ENCODE measurements around the gene CCND3. TPM values are rescaled to one million over a fixed set of nuclear protein-coding genes. Genes with fewer than 3 reads are reported as not detected.

Gene CCND3
- total RNA-seq, 1 donor from 2014 or later = 10.4 TPM

DNA sequence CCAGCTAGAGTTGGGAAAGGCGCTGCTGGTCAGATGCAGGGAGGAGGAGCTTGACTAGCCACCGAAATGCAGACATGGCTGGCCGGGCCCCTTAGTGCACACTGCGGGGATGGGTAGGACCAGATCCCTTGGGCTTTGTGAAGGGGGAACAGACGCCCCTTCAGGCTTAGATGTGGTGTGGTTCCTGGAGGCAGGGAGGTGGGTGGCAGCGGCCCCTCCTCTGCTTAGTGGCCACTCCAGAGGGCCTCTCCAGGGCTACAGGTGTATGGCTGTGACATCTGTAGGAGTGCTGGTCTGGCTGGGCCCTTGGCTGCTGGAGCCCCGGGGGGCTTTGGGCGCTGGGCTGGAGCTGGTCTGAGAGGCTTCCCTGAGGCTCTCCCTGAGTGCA is 5.9 kb downstream of the CCND3 start:
- Mint-ChIP-seq H3K4me3 (ENCODE audit: low read depth) (no peak overlapping the region), H3K27ac (no peak overlapping the region), H3K9me3 (ENCODE audit: low read depth) (no peaks in the 10 kb centered on the region), H3K36me3 (ENCODE audit: insufficient read depth) (peaks cover 5% of the 10 kb centered on the region), H3K27me3 (peaks cover 21% of the 10 kb centered on the region), H3K4me1 (ENCODE audit: low read depth) (peaks cover 7% of the 10 kb centered on the region)
- DNase-seq (ENCODE audit: low spot score, unreplicated experiment) = no peak
- TF ChIP-seq, protein P1, sequence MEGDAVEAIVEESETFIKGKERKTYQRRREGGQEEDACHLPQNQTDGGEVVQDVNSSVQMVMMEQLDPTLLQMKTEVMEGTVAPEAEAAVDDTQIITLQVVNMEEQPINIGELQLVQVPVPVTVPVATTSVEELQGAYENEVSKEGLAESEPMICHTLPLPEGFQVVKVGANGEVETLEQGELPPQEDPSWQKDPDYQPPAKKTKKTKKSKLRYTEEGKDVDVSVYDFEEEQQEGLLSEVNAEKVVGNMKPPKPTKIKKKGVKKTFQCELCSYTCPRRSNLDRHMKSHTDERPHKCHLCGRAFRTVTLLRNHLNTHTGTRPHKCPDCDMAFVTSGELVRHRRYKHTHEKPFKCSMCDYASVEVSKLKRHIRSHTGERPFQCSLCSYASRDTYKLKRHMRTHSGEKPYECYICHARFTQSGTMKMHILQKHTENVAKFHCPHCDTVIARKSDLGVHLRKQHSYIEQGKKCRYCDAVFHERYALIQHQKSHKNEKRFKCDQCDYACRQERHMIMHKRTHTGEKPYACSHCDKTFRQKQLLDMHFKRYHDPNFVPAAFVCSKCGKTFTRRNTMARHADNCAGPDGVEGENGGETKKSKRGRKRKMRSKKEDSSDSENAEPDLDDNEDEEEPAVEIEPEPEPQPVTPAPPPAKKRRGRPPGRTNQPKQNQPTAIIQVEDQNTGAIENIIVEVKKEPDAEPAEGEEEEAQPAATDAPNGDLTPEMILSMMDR (IDR thresholded peaks at IDR 0.05; ENCODE audit: unreplicated experiment) = no peak

DNA sequence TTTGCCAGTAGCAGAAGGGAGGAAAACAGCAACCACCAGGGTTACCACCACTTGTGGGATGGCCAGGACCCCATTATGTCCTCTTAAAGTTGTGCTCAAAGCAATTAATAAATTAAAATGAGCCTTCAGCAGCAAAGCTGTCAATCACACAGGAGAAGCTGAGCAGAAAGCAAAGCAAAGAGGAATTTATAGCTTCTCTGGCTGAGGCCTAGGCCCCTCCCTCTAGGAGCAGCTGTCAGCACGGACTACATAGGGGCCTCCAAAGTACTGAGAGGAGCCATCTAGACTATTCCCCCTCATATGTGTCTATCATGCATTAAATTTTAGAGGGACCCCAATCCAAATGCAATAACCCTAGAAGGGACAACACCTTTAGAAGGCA is 6.4 kb downstream of the CCND3 start:
- Mint-ChIP-seq H3K4me1 (ENCODE audit: low read depth) (peaks cover 4% of the 10 kb centered on the region), H3K27me3 (peaks cover 16% of the 10 kb centered on the region), H3K36me3 (ENCODE audit: insufficient read depth) (peaks cover 5% of the 10 kb centered on the region), H3K9me3 (ENCODE audit: low read depth) (no peaks in the 10 kb centered on the region), H3K27ac (no peak overlapping the region), H3K4me3 (ENCODE audit: low read depth) (no peak overlapping the region)
- TF ChIP-seq, protein P1 (IDR thresholded peaks at IDR 0.05; ENCODE audit: unreplicated experiment) = no peak
- no peak for DNase-seq (ENCODE audit: low spot score, unreplicated experiment)

- no peaks in the 10 kb centered on the region for H3K4me1 Mint-ChIP-seq (ENCODE audit: low read depth)
- H3K4me3 Mint-ChIP-seq (ENCODE audit: low read depth) = no peak overlapping the region
- H3K27ac Mint-ChIP-seq = no peak overlapping the region
- TF ChIP-seq, protein P1 (IDR thresholded peaks at IDR 0.05; ENCODE audit: unreplicated experiment) = no peak
- peaks cover 5% of the 10 kb centered on the region for H3K36me3 Mint-ChIP-seq (ENCODE audit: insufficient read depth)
- H3K27me3 Mint-ChIP-seq = peaks cover 9% of the 10 kb centered on the region
- DNase-seq (ENCODE audit: low spot score, unreplicated experiment) = no peak
- no peaks in the 10 kb centered on the region for H3K9me3 Mint-ChIP-seq (ENCODE audit: low read depth)
These were observed 7.1 kb downstream of the CCND3 start for GRCh38 chr6:41934278-41935192.

DNA sequence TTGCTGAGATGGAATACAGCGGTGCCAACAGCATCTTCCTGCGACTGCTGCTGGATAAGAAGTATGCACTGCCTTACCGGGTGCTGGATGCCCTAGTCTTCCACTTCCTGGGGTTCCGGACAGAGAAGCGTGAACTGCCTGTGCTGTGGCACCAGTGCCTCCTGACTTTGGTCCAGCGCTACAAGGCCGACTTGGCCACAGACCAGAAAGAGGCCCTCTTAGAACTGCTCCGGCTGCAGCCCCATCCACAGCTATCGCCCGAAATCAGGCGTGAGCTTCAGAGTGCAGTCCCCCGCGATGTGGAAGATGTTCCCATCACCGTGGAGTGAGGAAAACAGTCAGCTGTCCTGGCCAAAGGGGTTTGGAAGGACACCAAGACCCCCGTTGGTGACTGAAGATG is 9.2 kb downstream of the CCND3 start:
- Mint-ChIP-seq H3K27me3 (no peaks in the 10 kb centered on the region), H3K9me3 (ENCODE audit: low read depth) (no peaks in the 10 kb centered on the region)

DNA sequence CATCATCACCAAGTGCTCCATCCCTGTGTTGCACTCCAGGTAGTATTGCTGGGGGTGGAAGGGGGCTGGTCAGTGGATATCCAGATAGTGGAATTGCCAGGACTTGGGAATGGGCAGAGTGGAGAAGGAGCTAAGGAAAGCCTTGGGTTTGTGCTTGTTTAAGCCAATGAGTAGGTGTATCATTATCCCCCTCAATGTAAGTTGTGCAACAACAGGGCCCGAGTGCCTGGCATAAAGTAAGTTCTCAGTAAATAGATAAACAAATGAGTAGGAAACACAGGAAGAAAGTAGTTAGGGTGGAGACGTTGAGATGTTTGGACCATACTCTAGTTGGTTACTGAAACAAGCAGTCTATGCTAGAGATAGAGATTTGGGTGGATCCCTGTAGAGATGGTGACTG is 9.8 kb downstream of the CCND3 start:
- TF ChIP-seq, protein P1 (IDR thresholded peaks at IDR 0.05; ENCODE audit: unreplicated experiment) = no peak
- DNase-seq (ENCODE audit: low spot score, unreplicated experiment) = no peak
- H3K4me1 Mint-ChIP-seq (ENCODE audit: low read depth) = no peaks in the 10 kb centered on the region
- H3K36me3 Mint-ChIP-seq (ENCODE audit: insufficient read depth) = peaks cover 9% of the 10 kb centered on the region
- no peaks in the 10 kb centered on the region for H3K27me3 Mint-ChIP-seq
- no peak overlapping the region for H3K27ac Mint-ChIP-seq
- no peak overlapping the region for H3K4me3 Mint-ChIP-seq (ENCODE audit: low read depth)
- no peaks in the 10 kb centered on the region for H3K9me3 Mint-ChIP-seq (ENCODE audit: low read depth)

More for the DNA sequence above, 9.2 kb downstream of the CCND3 start:
- DNase-seq (ENCODE audit: low spot score, unreplicated experiment) = no peak
- Mint-ChIP-seq H3K36me3 (ENCODE audit: insufficient read depth) (peaks cover 9% of the 10 kb centered on the region), H3K4me3 (ENCODE audit: low read depth) (no peak overlapping the region), H3K27ac (no peak overlapping the region), H3K4me1 (ENCODE audit: low read depth) (no peaks in the 10 kb centered on the region)
- TF ChIP-seq, protein P1 (IDR thresholded peaks at IDR 0.05; ENCODE audit: unreplicated experiment) = no peak
